A549 (cell line): ENCODE data around the gene MXI1. TPM values are rescaled to one million over a fixed set of nuclear protein-coding genes. Genes with fewer than 3 reads are reported as not detected.

Experiments used
- ATAC-seq, 2 experiments: fragments of 200-7000 bp in 1 of 2; fragments of >200 bp in 1 of 2; cut with Nextera tagmentation in 1 of 2; cut with Tn5 transposase in 1 of 2; 3 replicates each; pipeline versions ENCODE4 v1.8.0 to v1.9.1; 2018 to 2020; ENCODE audit warnings: mild to moderate bottlenecking in 1 of 2, moderate library complexity in 1 of 2
- CTCF ChIA-PET: fragments of 300-600 bp; sonication (Branson Sonifier 250); formaldehyde crosslinking; extraction: SDS; loops from one replicate; lab custom pipeline; 2021; ENCODE audit warnings: antibody characterized with exemption, inconsistent platforms; lab: Yijun Ruan, JAX
- POLR2A ChIA-PET: fragments of 350-600 bp; formaldehyde crosslinking; extraction: SDS; loops from one replicate; lab custom pipeline; 2021; ENCODE audit warnings: antibody characterized with exemption, inconsistent platforms; lab: Yijun Ruan, JAX
- DNase-seq, 2 experiments: peaks; one replicate each; pipeline versions ENCODE4 v3.0.0 to v3.0.0-alpha.2; 2011 to 2016; ENCODE audit warnings: low read depth in 1 of 2, low spot score in 1 of 2
- FAIRE-seq: peaks from 2 replicates; lab custom pipeline; 2011; peaks lifted over from hg19 to GRCh38; lab: Jason Lieb, UNC
- H3K27ac ChIP-seq, 2 experiments: fragments of >200 bp; sonication (Bioruptor Twin); formaldehyde crosslinking; 3 replicates each; pipeline ENCODE4 v1.5.1; 2016 to 2017
- H3K4me1 ChIP-seq: fragments of >200 bp; sonication (Bioruptor Twin); formaldehyde crosslinking; 3 replicates; pipeline ENCODE4 v1.6.1; 2016
- H3K4me2 ChIP-seq: fragments of >200 bp; sonication (Bioruptor Twin); formaldehyde crosslinking; 3 replicates; pipeline ENCODE4 v1.6.1; 2016
- H3K4me3 ChIP-seq: fragments of >200 bp; sonication (Bioruptor Twin); formaldehyde crosslinking; 3 replicates; pipeline ENCODE4 v1.5.1; 2016
- H3K9me3 ChIP-seq: fragments of >200 bp; sonication (Bioruptor Twin); formaldehyde crosslinking; 3 replicates; pipeline ENCODE4 v1.6.1; 2016
- BHLHE40 ChIP-seq: IDR thresholded peaks from 2 replicates; pipeline ENCODE4 v1.6.1; 2012; ENCODE audit warnings: low read depth, low read length, inconsistent platforms
- CHD4 ChIP-seq: fragments of 200-600 bp; sonication (generic); IDR thresholded peaks from 2 replicates; pipeline ENCODE4 v1.6.1; 2016; ENCODE audit warnings: antibody characterized with exemption, mild to moderate bottlenecking, borderline replicate concordance
- ELK1 ChIP-seq: fragments of 150-350 bp; IDR thresholded peaks from 2 replicates; pipeline ENCODE4 v1.6.1; 2014; ENCODE audit warnings: low read depth, mild to moderate bottlenecking, low read length
- EP300 ChIP-seq, 2 experiments: fragments of >200 bp; sonication (Bioruptor Twin); formaldehyde crosslinking; IDR thresholded peaks; 2 replicates in 1 of 2; 3 replicates in 1 of 2; pipeline ENCODE4 v1.6.1; 2016 to 2017
- ESRRA ChIP-seq: fragments of 150-350 bp; IDR thresholded peaks from 2 replicates; pipeline ENCODE4 v1.6.1; 2014; ENCODE audit warnings: mild to moderate bottlenecking, low read length, borderline replicate concordance
- FOXS1 ChIP-seq: fragments of 250-450 bp; sonication (Bioruptor Pico); IDR thresholded peaks from 2 replicates; pipeline ENCODE4 v1.5.0; 2020; ENCODE audit warnings: mild to moderate bottlenecking, moderate library complexity
- GATA3 ChIP-seq: IDR thresholded peaks from 2 replicates; pipeline ENCODE4 v1.6.1; 2012; ENCODE audit warnings: borderline replicate concordance
- HOXB13 ChIP-seq: fragments of 250-450 bp; sonication (Bioruptor Pico); IDR thresholded peaks from 2 replicates; pipeline ENCODE4 v1.5.0; 2020; ENCODE audit warnings: low read depth, mild to moderate bottlenecking, moderate library complexity
- JUN ChIP-seq, 2 experiments: fragments of >200 bp; sonication (Bioruptor Twin); formaldehyde crosslinking; IDR thresholded peaks; 2 replicates in 1 of 2; 3 replicates in 1 of 2; pipeline ENCODE4 v1.6.1; 2016 to 2017
- KDM1A ChIP-seq: fragments of 200-600 bp; sonication (generic); IDR thresholded peaks from 2 replicates; pipeline ENCODE4 v1.6.1; 2016; ENCODE audit warnings: low read depth, mild to moderate bottlenecking
- KDM5A ChIP-seq: fragments of 200-600 bp; sonication (generic); IDR thresholded peaks from 2 replicates; pipeline ENCODE4 v1.6.1; 2016; ENCODE audit warnings: antibody characterized with exemption, mild to moderate bottlenecking
- MAZ ChIP-seq: fragments of 150-350 bp; IDR thresholded peaks from 2 replicates; pipeline ENCODE4 v1.6.1; 2014; ENCODE audit warnings: antibody characterized with exemption, low read depth, low read length, borderline replicate concordance
- NFE2L2 ChIP-seq: fragments of 150-350 bp; conservative IDR thresholded peaks from 2 replicates; pipeline ENCODE4 v1.6.1; 2014; ENCODE audit warnings: low read length
- NR3C1 ChIP-seq: fragments of >200 bp; sonication (Bioruptor Twin); formaldehyde crosslinking; IDR thresholded peaks from 3 replicates; pipeline ENCODE4 v1.6.1; 2017
- PBX3 ChIP-seq: IDR thresholded peaks from 2 replicates; pipeline ENCODE4 v1.6.1; 2012
- PHF8 ChIP-seq: fragments of 200-600 bp; sonication (generic); IDR thresholded peaks from 2 replicates; pipeline ENCODE4 v1.6.1; 2016; ENCODE audit warnings: low read depth, mild to moderate bottlenecking, antibody characterized with exemption, moderate library complexity, borderline replicate concordance
- POLR2A ChIP-seq: IDR thresholded peaks from 2 replicates; pipeline ENCODE4 v1.6.1; 2012; ENCODE audit warnings: mild to moderate bottlenecking, low read length
- POLR2AphosphoS2 ChIP-seq: conservative IDR thresholded peaks from 2 replicates; pipeline ENCODE4 v1.6.1; 2012; ENCODE audit warnings: low read length, improper control_type of control experiment, inconsistent platforms
- RAD21 ChIP-seq, 2 experiments: fragments of >200 bp in 1 of 2; sonication (Bioruptor Twin) in 1 of 2; formaldehyde crosslinking in 1 of 2; IDR thresholded peaks in 1 of 2; conservative IDR thresholded peaks in 1 of 2; 2 replicates in 1 of 2; 3 replicates in 1 of 2; pipeline ENCODE4 v1.6.1; 2012 to 2018; ENCODE audit warnings: inconsistent platforms in 1 of 2
- RCOR1 ChIP-seq: fragments of 150-350 bp; IDR thresholded peaks from 2 replicates; pipeline ENCODE4 v1.6.1; 2014; ENCODE audit warnings: antibody characterized with exemption, low read length, low read depth
- REST ChIP-seq: fragments of 200-600 bp; sonication (generic); IDR thresholded peaks from 2 replicates; pipeline ENCODE4 v1.6.1; 2016; ENCODE audit warnings: antibody characterized with exemption, mild to moderate bottlenecking, moderate library complexity
- RFX5 ChIP-seq: fragments of 450-650 bp; IDR thresholded peaks from 2 replicates; pipeline ENCODE4 v1.7.1; 2014; ENCODE audit warnings: antibody characterized with exemption, mild to moderate bottlenecking, moderate library complexity
- SREBF2 ChIP-seq: fragments of 450-650 bp; IDR thresholded peaks from 2 replicates; pipeline ENCODE4 v1.6.1; 2014; ENCODE audit warnings: mild to moderate bottlenecking, moderate library complexity
- TFCP2L1 ChIP-seq: fragments of 250-450 bp; sonication (Bioruptor Pico); IDR thresholded peaks from 2 replicates; pipeline ENCODE4 v1.5.0; 2021; ENCODE audit warnings: mild to moderate bottlenecking
- TP53 ChIP-seq: fragments of 250-450 bp; sonication (Bioruptor Pico); IDR thresholded peaks from 2 replicates; pipeline ENCODE4 v1.5.0; 2021; ENCODE audit warnings: mild to moderate bottlenecking, moderate library complexity
- WGBS: methylation state at CpG from one replicate; pipeline ENCODE4 v1.1.6; 2017; ENCODE audit errors: missing lambda C conversion rate; 5-methylcytosine and 5-hydroxymethylcytosine counted together
- polyA minus RNA-seq: library from RNA; depleted of rRNA, polyadenylated mRNA; stranded (reverse); fragments of >200 nt; gene quantifications from 2 replicates; pipeline ENCODE4 v1.2.3, GENCODE V29; 2011; rRNA and poly(A)+ RNA removed
- polyA plus RNA-seq, 4 experiments: library from polyadenylated mRNA; depleted of rRNA in 3 of 4; stranded (reverse); fragments of >200 nt; fragmentation: RNase III in 1 of 4; extraction: RNeasy Plus Mini Kit Qiagen cat#74134 plus additional on column Dnase treatment in 1 of 4; gene quantifications; 2 replicates in 3 of 4; 3 replicates in 1 of 4; pipeline ENCODE4 v1.2.3, GENCODE V29; 2011 to 2017
- TF ChIP-seq, protein P1 (sequence below): IDR thresholded peaks from 2 replicates; pipeline ENCODE4 v1.6.1; 2012
- TF ChIP-seq, protein P2 (sequence below): fragments of >200 bp; sonication (Bioruptor Twin); formaldehyde crosslinking; IDR thresholded peaks from 3 replicates; pipeline ENCODE4 v1.5.1; 2016

MXI1 gene
- 12.7 and 15.7 TPM in 2 replicates for polyA plus RNA-seq (2011; rRNA removed)
- 3.3 and 4.2 TPM in 2 replicates for polyA plus RNA-seq (2012; cell fraction: cytosol; rRNA removed)
- 2.5 and 2.6 TPM in 2 replicates for polyA plus RNA-seq (2012; cell fraction: nucleus; rRNA removed)
- polyA plus RNA-seq (2017; fragmentation: RNase III; extraction: RNeasy Plus Mini Kit Qiagen cat#74134 plus additional on column Dnase treatment) = 4.8 to 7.2 TPM (median 7.1 TPM) in 3 replicates
- polyA minus RNA-seq = 9.8 and 10.2 TPM in 2 replicates

- TF ChIP-seq RFX5 = 0 out of 2 replicates have a peak, but pooled peaks have one; percentile 46
- no peak for TF ChIP-seq BHLHE40
- TF ChIP-seq NFE2L2 = no peak
- no peak for TF ChIP-seq ELK1
- TF ChIP-seq TP53 (CRISPR knock-in tag) = no peak
- no peak for TF ChIP-seq PHF8
- no peak for TF ChIP-seq NR3C1
- TF ChIP-seq, protein P1, sequence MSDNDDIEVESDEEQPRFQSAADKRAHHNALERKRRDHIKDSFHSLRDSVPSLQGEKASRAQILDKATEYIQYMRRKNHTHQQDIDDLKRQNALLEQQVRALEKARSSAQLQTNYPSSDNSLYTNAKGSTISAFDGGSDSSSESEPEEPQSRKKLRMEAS = peak; percentile 82
- TF ChIP-seq ESRRA = no peak
- TF ChIP-seq PBX3 = peak; percentile 43; the same call in 1 of the 2 replicates
- TF ChIP-seq POLR2A = 0 out of 2 replicates have a peak, but pooled peaks have one; percentile 22
- TF ChIP-seq KDM5A = no peak
- TF ChIP-seq, protein P2, sequence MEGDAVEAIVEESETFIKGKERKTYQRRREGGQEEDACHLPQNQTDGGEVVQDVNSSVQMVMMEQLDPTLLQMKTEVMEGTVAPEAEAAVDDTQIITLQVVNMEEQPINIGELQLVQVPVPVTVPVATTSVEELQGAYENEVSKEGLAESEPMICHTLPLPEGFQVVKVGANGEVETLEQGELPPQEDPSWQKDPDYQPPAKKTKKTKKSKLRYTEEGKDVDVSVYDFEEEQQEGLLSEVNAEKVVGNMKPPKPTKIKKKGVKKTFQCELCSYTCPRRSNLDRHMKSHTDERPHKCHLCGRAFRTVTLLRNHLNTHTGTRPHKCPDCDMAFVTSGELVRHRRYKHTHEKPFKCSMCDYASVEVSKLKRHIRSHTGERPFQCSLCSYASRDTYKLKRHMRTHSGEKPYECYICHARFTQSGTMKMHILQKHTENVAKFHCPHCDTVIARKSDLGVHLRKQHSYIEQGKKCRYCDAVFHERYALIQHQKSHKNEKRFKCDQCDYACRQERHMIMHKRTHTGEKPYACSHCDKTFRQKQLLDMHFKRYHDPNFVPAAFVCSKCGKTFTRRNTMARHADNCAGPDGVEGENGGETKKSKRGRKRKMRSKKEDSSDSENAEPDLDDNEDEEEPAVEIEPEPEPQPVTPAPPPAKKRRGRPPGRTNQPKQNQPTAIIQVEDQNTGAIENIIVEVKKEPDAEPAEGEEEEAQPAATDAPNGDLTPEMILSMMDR = no peak
- TF ChIP-seq GATA3 = peak; percentile 36; the same call in 1 of the 2 replicates
- TF ChIP-seq RAD21 (conservative IDR thresholded peaks at IDR 0.05 in 1 of 2, IDR thresholded peaks at IDR 0.05 in 1 of 2) = no peak; a peak in 1 of 5 replicates
- no peak for TF ChIP-seq REST
- TF ChIP-seq HOXB13 (CRISPR knock-in tag) = no peak
- TF ChIP-seq EP300 (IDR thresholded peaks at IDR 0.05) = no peak
- TF ChIP-seq CHD4 = 0 out of 2 replicates have a peak, but pooled peaks have one; percentile 62
- peak; percentile 66; the same call in 1 of the 2 replicates for TF ChIP-seq KDM1A
- no peak for TF ChIP-seq TFCP2L1 (CRISPR knock-in tag)
- TF ChIP-seq FOXS1 (CRISPR knock-in tag) = no peak
- TF ChIP-seq MAZ = no peak
- TF ChIP-seq SREBF2 = no peak
- no peak for TF ChIP-seq POLR2AphosphoS2
- TF ChIP-seq JUN (IDR thresholded peaks at IDR 0.05) = peak in 1 of 2 experiments; percentile 48; a peak in 2 of 5 replicates
- no peak for TF ChIP-seq RCOR1
- Histone ChIP-seq H3K27ac (peak within 1 kb of the TSS; percentile 82 to 90; a peak in 5 of 6 replicates), H3K9me3 (no peaks in the 10 kb centered on the region), H3K4me3 (peak within 1 kb of the TSS; percentile 64), H3K4me1 (peaks cover 26% of the 10 kb centered on the region), H3K4me2 (peak within 1 kb of the TSS; percentile 99)
- ChIA-PET POLR2A (interaction anchor here (1.1 to 1.5 kb wide), 3 partner anchors 17 to 78 kb away, joined by 3 to 5 read pairs (median 4); no protein-coding TSS in a partner anchor), CTCF (interaction anchor here (0.7 to 11.8 kb wide), 39 partner anchors 11 to 353 kb away, joined by 3 to 176 read pairs (median 5); partner anchors contain the start of gene SMNDC1)
- FAIRE-seq = no peak
- 3% methylated on average over 19 of the region's 37 CpGs for WGBS
- ATAC-seq = peak; percentile 67 to 78
- DNase-seq = peak; percentile 80 to 92
Measured at GRCh38 chr10:110207011-110207804, at the start of gene MXI1. Gene MXI1, plus strand, starts transcription at chr10:110207605. Its CDS starts 204 bp downstream, at chr10:110207809.
